Keratinocyte (primary cell): Measurements from ENCODE around the gene MIA2. TPM values are rescaled to one million over a fixed set of nuclear protein-coding genes. Genes with fewer than 3 reads are reported as not detected.

Experiments
- DNase-seq: peaks from one replicate; pipeline ENCODE4 v3.0.0-alpha.2; 2011; ENCODE audit warnings: low read depth, missing footprints, low spot score
- FAIRE-seq: peaks from 2 replicates; lab custom pipeline; 2011; peaks lifted over from hg19 to GRCh38; lab: Jason Lieb, UNC
- H2AFZ ChIP-seq: 2 replicates; pipeline ENCODE4 v1.6.0; 2012; ENCODE audit warnings: low read length, control low read depth, inconsistent platforms; ENCODE audit not compliant: control insufficient read depth
- H3K27ac ChIP-seq: 2 replicates; pipeline ENCODE4 v1.5.1; 2011; ENCODE audit warnings: low read length; ENCODE audit not compliant: control insufficient read depth, insufficient read depth
- H3K27me3 ChIP-seq: 3 replicates; pipeline ENCODE4 v1.6.0; 2011; ENCODE audit warnings: low read length; ENCODE audit not compliant: control insufficient read depth, insufficient read depth; ENCODE audit errors: extremely low read depth
- H3K36me3 ChIP-seq, 2 experiments: 2 replicates in 1 of 2; 3 replicates in 1 of 2; pipeline ENCODE4 v1.5.1; 2011; ENCODE audit warnings: low read length in 2 of 2, mild to moderate bottlenecking in 1 of 2; ENCODE audit not compliant: control insufficient read depth in 2 of 2, insufficient read depth in 2 of 2; ENCODE audit errors: extremely low read depth in 1 of 2
- H3K4me1 ChIP-seq: 3 replicates; pipeline ENCODE4 v1.5.1; 2011; ENCODE audit warnings: low read length; ENCODE audit not compliant: control insufficient read depth, insufficient read depth; ENCODE audit errors: extremely low read depth
- H3K4me2 ChIP-seq: 3 replicates; pipeline ENCODE4 v1.6.0; 2011; ENCODE audit warnings: low read depth, low read length; ENCODE audit not compliant: control insufficient read depth, insufficient read depth; ENCODE audit errors: extremely low read depth
- H3K4me3 ChIP-seq, 3 experiments: fragments of 200-600 bp in 1 of 3; sonication (generic) in 1 of 3; 2 replicates in 2 of 3; 3 replicates in 1 of 3; pipeline ENCODE4 v1.5.1; 2011 to 2016; ENCODE audit warnings: low read length in 3 of 3, mild to moderate bottlenecking in 3 of 3, control low read depth in 2 of 3, inconsistent platforms in 1 of 3, low read depth in 1 of 3, mixed read lengths in 1 of 3, mixed run types in 1 of 3, moderate library complexity in 1 of 3; ENCODE audit not compliant: control insufficient read depth in 2 of 3, insufficient read depth in 2 of 3; ENCODE audit errors: extremely low read depth in 1 of 3
- H3K79me2 ChIP-seq: 2 replicates; pipeline ENCODE4 v1.6.0; 2012; ENCODE audit warnings: low read length; ENCODE audit not compliant: control insufficient read depth, insufficient read depth
- H3K9ac ChIP-seq: 3 replicates; pipeline ENCODE4 v1.6.0; 2011; ENCODE audit warnings: low read length; ENCODE audit not compliant: control insufficient read depth, insufficient read depth; ENCODE audit errors: extremely low read depth
- H3K9me1 ChIP-seq: 3 replicates; pipeline ENCODE4 v1.6.0; 2011; ENCODE audit warnings: low read length; ENCODE audit not compliant: control insufficient read depth, insufficient read depth; ENCODE audit errors: extremely low read depth
- H3K9me3 ChIP-seq: 2 replicates; pipeline ENCODE4 v1.5.1; 2012; ENCODE audit warnings: low read depth, low read length; ENCODE audit not compliant: control insufficient read depth
- H4K20me1 ChIP-seq: 3 replicates; pipeline ENCODE4 v1.6.0; 2011; ENCODE audit warnings: low read length; ENCODE audit not compliant: control insufficient read depth, insufficient read depth; ENCODE audit errors: extremely low read depth
- CTCF ChIP-seq, 3 experiments: IDR thresholded peaks in 1 of 3; conservative IDR thresholded peaks in 1 of 3; optimal IDR thresholded peaks in 1 of 3; 2 replicates in 2 of 3; 3 replicates in 1 of 3; pipeline versions ENCODE3 to v1.5.1; 2011; ENCODE audit warnings: low read length in 3 of 3, mild to moderate bottlenecking in 3 of 3, moderate library complexity in 2 of 3, control low read depth in 1 of 3, inconsistent platforms in 1 of 3; ENCODE audit not compliant: insufficient read depth in 2 of 3; ENCODE audit errors: extremely low read depth in 1 of 3
- EZH2 ChIP-seq: IDR thresholded peaks from one replicate; pipeline ENCODE4 v1.6.1; 2012; ENCODE audit warnings: inconsistent platforms, mild to moderate bottlenecking, low read length, moderate library complexity
- dilution Hi-C: fragments of 300-500 bp; cut with MboI; formaldehyde crosslinking; loops from one replicate; pipeline ENCODE4 v1.7.0; 2020; ENCODE audit warnings: low sequenced_read_pairs; ENCODE audit not compliant: extremely low pct_ligation_motif_present
- polyA plus RNA-seq, 5 experiments: library from polyadenylated mRNA; depleted of rRNA in 3 of 5; stranded (reverse) in 3 of 5; stranded (forward) in 1 of 5; unstranded in 1 of 5; fragments of >200 nt; gene quantifications; 1 replicate in 1 of 5; 2 replicates in 3 of 5; 3 replicates in 1 of 5; pipeline versions ENCODE4 v1.2.1 to v1.2.3, GENCODE V29; 2011 to 2012; ENCODE audit warnings: missing spikeins in 2 of 5, low read depth in 1 of 5, low replicate concordance in 1 of 5

MIA2 gene
- polyA plus RNA-seq, 1 donor (not counting 4 experiments of a cell fraction or from before 2014, with no cell fraction given), result 21.9 TPM

GRCh38 chr14:39381366-39381765, 147.7 kb downstream of the MIA2 start:
- Histone ChIP-seq H3K4me3 (no peak overlapping the region), H4K20me1 (no peaks in the 10 kb centered on the region), H3K27ac (no peak overlapping the region), H3K27me3 (no peaks in the 10 kb centered on the region), H3K9me3 (no peaks in the 10 kb centered on the region), H3K79me2 (no peaks in the 10 kb centered on the region), H2AFZ (no peak overlapping the region), H3K36me3 (no peaks in the 10 kb centered on the region), H3K9ac (no peak overlapping the region), H3K4me2 (no peak overlapping the region), H3K4me1 (peaks cover 4% of the 10 kb centered on the region), H3K9me1 (no peaks in the 10 kb centered on the region)
- FAIRE-seq (no peak), DNase-seq (no peak)
- TF ChIP-seq EZH2 (no peak), CTCF (optimal IDR thresholded peaks at IDR 0.05 in 1 of 3, IDR thresholded peaks at IDR 0.05 in 1 of 3, conservative IDR thresholded peaks at IDR 0.05 in 1 of 3; ENCODE audit: extremely low read depth in 1 of 3, insufficient read depth in 2 of 3, low read length in 3 of 3) (no peak)
- dilution Hi-C loops, result no loop called here

- Histone ChIP-seq H3K79me2 (no peaks in the 10 kb centered on the region), H3K9me1 (no peaks in the 10 kb centered on the region), H3K4me2 (no peak overlapping the region), H4K20me1 (no peaks in the 10 kb centered on the region), H3K36me3 (no peaks in the 10 kb centered on the region), H3K27me3 (no peaks in the 10 kb centered on the region), H3K9ac (no peak overlapping the region), H3K9me3 (no peaks in the 10 kb centered on the region), H3K27ac (no peak overlapping the region), H3K4me1 (no peaks in the 10 kb centered on the region), H2AFZ (no peak overlapping the region), H3K4me3 (no peak overlapping the region)
- TF ChIP-seq CTCF (optimal IDR thresholded peaks at IDR 0.05 in 1 of 3, IDR thresholded peaks at IDR 0.05 in 1 of 3, conservative IDR thresholded peaks at IDR 0.05 in 1 of 3; ENCODE audit: extremely low read depth in 1 of 3, insufficient read depth in 2 of 3, low read length in 3 of 3), result no peak
- no peak for TF ChIP-seq EZH2
- FAIRE-seq, result no peak
- dilution Hi-C loops, result no loop called here
- no peak for DNase-seq
These were observed 148.7 kb downstream of the MIA2 start for GRCh38 chr14:39382463-39382862.
